IPS DF 4.7 (cell line): ENCODE measurements around the gene MS4A14.
"Not testable (repeated sequence)": the region's sequence is repeated elsewhere in the genome, so short reads cannot be mapped to it uniquely, and the experiment has no call there.

Experiments used
- DNase-seq: peaks from one replicate; pipeline ENCODE4 v3.0.0-alpha.2; 2013; ENCODE audit warnings: low spot score; ENCODE audit errors: extremely low read depth

Gene MS4A14

GRCh38 chr11:60389279-60389910, 6.9 kb upstream of the MS4A14 start:
- DNase-seq, result no peak

- no peak for DNase-seq
Measured at GRCh38 chr11:60390419-60390818, 5.8 kb upstream of the MS4A14 start.

GRCh38 chr11:60392361-60392760, 3.9 kb upstream of the MS4A14 start:
- no peak for DNase-seq

GRCh38 chr11:60393016-60393415, 3.2 kb upstream of the MS4A14 start:
- DNase-seq, result no peak

- DNase-seq, result no peak
Measured at GRCh38 chr11:60394666-60395380, 1.4 kb upstream of the MS4A14 start.

- no peak for DNase-seq
Measured at GRCh38 chr11:60396799-60397198, 540 bp downstream of the MS4A14 start.

GRCh38 chr11:60420015-60420414, 23.8 kb downstream of the MS4A14 start:
- no peak for DNase-seq

GRCh38 chr11:60422609-60423008, 26.4 kb downstream of the MS4A14 start:
- no peak for DNase-seq

GRCh38 chr11:60428517-60428916, 32.3 kb downstream of the MS4A14 start:
- DNase-seq, result no peak

GRCh38 chr11:60429272-60429671, 33.0 kb downstream of the MS4A14 start, which contains the start of gene MS4A5:
TSS of gene MS4A5 (plus strand) at chr11:60429572. CDS start at chr11:60429675, 103 bp downstream.
- no peak for DNase-seq

GRCh38 chr11:60431251-60431650, 35.0 kb downstream of the MS4A14 start:
- no peak for DNase-seq

- no peak for DNase-seq
Measured at GRCh38 chr11:60433401-60433800, 37.1 kb downstream of the MS4A14 start.

- no peak for DNase-seq
Measured at GRCh38 chr11:60447070-60447469, 50.8 kb downstream of the MS4A14 start.

- no peak for DNase-seq
Measured at GRCh38 chr11:60447846-60448245, 51.6 kb downstream of the MS4A14 start.

- not testable (repeated sequence) for DNase-seq
Measured at GRCh38 chr11:60451185-60451584, 54.9 kb downstream of the MS4A14 start.

GRCh38 chr11:60454212-60454611, 58.0 kb downstream of the MS4A14 start:
- DNase-seq, result no peak

GRCh38 chr11:60455531-60456042, 59.3 kb downstream of the MS4A14 start, which contains the start of gene MS4A1:
TSS of gene MS4A1 (plus strand) at chr11:60455847. CDS start at chr11:60462375, 6,528 bp downstream.
- DNase-seq, result no peak

- DNase-seq, result no peak
Measured at GRCh38 chr11:60457576-60457975, 61.3 kb downstream of the MS4A14 start.

- DNase-seq, result no peak
Measured at GRCh38 chr11:60459345-60459744, 63.1 kb downstream of the MS4A14 start.
